PFSK-1 (cell line): ENCODE data around the gene CRY2.

Experiments
- FOXP2 ChIP-seq: optimal IDR thresholded peaks from 2 replicates; pipeline ENCODE3; 2011; ENCODE audit warnings: borderline replicate concordance, control low read depth, inconsistent platforms; ENCODE audit not compliant: insufficient read depth; ENCODE audit errors: extremely low read length, extremely low read depth
- POLR2AphosphoS5 ChIP-seq: IDR thresholded peaks from 2 replicates; pipeline ENCODE4 v1.6.1; 2012; ENCODE audit warnings: low read depth, mild to moderate bottlenecking, control low read depth, low read length, moderate library complexity
- SIN3A ChIP-seq: IDR thresholded peaks from 2 replicates; pipeline ENCODE4 v1.6.1; 2012; ENCODE audit warnings: mild to moderate bottlenecking, low read length, moderate library complexity, borderline replicate concordance; ENCODE audit not compliant: insufficient read depth
- TAF1 ChIP-seq: IDR thresholded peaks from 2 replicates; pipeline ENCODE4 v1.6.1; 2012; ENCODE audit warnings: low read length, control low read depth, borderline replicate concordance; ENCODE audit not compliant: insufficient read depth
- TF ChIP-seq, protein P1 (sequence below), 2 experiments: IDR thresholded peaks; 2 replicates each; pipeline versions ENCODE4 v1.6.1 to v1.8.0; 2011 to 2012; ENCODE audit warnings: low read depth in 2 of 2, low read length in 2 of 2, control low read depth in 1 of 2, inconsistent platforms in 1 of 2, mild to moderate bottlenecking in 1 of 2, moderate library complexity in 1 of 2; ENCODE audit not compliant: insufficient read depth in 1 of 2

The CRY2 gene

DNA sequence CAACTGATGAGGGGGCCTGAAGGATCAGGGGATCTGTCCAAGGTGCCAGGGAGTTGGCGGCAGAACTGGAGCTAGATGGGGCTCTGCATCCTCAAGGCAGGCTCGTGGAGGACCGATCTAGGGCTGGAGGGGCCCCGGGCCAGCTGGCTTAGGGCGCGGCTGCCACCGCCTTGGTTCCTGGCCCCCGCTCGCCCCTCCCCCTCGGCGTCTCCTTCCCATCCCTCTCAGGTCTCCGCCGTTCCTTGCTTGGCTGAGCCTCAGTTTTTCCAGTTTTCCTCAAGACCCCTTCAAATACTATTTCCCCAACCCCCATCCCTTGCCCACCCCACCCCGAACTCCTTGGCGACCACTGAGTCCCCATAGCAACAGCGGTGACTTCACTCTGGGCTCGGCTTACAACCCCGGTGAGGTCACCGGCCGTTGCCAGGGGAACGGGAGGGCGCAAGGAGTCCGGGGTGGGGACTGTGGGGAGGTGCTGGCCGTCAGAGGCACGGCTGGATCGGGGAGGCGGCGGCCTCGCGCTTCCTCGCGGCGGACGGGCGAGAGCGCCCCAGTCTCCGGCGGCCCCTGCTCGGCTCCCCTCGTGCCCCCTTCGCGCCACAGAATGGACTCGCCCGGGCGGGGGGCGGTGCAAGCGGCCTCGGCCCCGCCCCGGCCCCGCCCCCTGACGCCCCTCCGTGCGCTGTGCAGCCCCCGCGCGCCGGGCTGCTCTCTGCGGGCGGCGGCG, 52.3 kb downstream of the CRY2 start:
- TF ChIP-seq FOXP2 (no peak), POLR2AphosphoS5 (no peak), SIN3A (0 out of 2 replicates have a peak, but pooled peaks have one; percentile 55), TAF1 (no peak)
- TF ChIP-seq, protein P1, sequence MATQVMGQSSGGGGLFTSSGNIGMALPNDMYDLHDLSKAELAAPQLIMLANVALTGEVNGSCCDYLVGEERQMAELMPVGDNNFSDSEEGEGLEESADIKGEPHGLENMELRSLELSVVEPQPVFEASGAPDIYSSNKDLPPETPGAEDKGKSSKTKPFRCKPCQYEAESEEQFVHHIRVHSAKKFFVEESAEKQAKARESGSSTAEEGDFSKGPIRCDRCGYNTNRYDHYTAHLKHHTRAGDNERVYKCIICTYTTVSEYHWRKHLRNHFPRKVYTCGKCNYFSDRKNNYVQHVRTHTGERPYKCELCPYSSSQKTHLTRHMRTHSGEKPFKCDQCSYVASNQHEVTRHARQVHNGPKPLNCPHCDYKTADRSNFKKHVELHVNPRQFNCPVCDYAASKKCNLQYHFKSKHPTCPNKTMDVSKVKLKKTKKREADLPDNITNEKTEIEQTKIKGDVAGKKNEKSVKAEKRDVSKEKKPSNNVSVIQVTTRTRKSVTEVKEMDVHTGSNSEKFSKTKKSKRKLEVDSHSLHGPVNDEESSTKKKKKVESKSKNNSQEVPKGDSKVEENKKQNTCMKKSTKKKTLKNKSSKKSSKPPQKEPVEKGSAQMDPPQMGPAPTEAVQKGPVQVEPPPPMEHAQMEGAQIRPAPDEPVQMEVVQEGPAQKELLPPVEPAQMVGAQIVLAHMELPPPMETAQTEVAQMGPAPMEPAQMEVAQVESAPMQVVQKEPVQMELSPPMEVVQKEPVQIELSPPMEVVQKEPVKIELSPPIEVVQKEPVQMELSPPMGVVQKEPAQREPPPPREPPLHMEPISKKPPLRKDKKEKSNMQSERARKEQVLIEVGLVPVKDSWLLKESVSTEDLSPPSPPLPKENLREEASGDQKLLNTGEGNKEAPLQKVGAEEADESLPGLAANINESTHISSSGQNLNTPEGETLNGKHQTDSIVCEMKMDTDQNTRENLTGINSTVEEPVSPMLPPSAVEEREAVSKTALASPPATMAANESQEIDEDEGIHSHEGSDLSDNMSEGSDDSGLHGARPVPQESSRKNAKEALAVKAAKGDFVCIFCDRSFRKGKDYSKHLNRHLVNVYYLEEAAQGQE (IDR thresholded peaks at IDR 0.05; ENCODE audit: insufficient read depth in 1 of 2, low read depth in 2 of 2, low read length in 2 of 2) = peak; percentile 95 to 97

DNA sequence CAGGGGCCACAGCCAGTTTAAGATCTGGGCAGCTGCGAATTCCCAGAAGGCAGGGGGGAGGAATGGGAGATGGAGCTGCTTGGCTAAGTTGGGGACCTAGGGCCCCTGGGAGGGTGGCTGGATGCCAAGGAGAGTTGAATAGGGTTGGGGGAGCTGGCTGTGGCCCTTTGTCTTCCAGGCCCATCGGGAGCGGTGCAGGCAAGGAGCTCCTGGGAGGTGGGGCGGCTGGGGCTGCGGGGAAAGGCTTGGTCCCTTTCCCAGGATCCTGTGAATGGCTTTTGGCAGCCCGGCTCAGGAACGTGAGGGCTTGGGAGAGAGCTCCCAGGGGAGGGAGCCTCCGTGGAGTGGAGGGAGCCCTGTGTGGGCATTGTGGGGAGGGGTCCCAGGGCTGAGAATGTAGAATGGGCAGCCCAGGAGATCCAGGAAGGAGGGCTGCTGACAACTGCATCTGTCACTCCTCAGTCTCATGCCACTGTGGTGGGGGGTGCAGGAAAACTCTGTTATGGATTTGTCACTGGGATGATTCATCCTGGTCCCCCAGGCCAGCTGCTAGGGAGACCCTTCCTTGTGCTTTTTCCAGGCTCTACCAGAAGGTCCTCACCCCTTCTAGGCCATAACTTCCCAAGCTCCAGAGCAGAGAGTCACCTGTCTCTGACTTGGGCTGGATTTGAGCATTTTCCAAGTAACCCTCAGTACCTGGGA, 53.8 kb downstream of the CRY2 start:
- TF ChIP-seq FOXP2 (no peak), TAF1 (no peak)

DNA sequence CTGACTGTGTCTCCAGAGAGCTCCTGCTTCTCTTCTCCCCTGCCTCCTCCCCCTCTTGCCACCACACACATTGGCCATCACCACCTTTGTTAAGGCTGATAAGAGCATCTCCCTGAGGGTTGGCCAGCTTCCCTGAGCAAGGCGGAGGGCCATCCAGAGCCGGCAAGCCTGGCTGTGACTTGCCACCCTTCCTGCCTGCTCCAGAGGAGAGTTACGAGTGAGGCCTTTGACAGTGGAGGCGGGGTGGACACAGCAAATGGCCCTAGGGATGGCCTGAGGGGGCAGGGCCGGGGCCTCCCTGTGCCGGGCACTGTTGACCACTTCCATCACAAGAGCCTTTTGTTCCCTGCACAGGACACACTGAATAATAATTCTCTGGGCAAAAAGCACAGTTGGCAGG, 54.4 kb downstream of the CRY2 start:
- no peak for TF ChIP-seq POLR2AphosphoS5
- TF ChIP-seq, protein P1 (IDR thresholded peaks at IDR 0.05; ENCODE audit: insufficient read depth in 1 of 2, low read depth in 2 of 2, low read length in 2 of 2) = no peak
- TF ChIP-seq TAF1 = no peak
- TF ChIP-seq FOXP2 = no peak

DNA sequence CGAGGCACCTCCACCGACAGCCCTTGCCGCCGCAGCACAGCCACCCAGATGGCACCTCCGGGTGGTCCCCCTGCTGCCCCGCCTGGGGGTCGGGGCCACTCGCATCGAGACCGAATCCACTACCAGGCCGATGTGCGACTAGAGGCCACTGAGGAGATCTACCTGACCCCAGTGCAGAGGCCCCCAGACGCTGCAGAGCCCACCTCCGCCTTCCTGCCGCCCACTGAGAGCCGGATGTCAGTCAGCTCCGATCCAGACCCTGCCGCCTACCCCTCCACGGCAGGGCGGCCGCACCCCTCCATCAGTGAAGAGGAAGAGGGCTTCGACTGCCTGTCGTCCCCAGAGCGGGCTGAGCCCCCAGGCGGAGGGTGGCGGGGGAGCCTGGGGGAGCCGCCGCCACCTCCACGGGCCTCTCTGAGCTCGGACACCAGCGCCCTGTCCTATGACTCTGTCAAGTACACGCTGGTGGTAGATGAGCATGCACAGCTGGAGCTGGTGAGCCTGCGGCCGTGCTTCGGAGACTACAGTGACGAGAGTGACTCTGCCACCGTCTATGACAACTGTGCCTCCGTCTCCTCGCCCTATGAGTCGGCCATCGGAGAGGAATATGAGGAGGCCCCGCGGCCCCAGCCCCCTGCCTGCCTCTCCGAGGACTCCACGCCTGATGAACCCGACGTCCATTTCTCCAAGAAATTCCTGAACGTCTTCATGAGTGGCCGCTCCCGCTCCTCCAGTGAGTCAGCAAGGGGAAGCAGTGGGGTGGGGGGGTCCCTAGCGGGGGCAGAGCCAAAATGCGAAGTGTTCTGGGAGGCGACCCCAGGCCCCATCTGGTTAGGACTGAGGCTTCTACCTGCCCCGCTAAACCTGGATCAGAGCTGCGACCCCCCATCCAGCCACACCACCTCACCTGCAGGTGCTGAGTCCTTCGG, 55.4 kb downstream of the CRY2 start:
- TF ChIP-seq SIN3A (no peak), FOXP2 (no peak), POLR2AphosphoS5 (no peak), TAF1 (no peak)
- TF ChIP-seq, protein P1 (IDR thresholded peaks at IDR 0.05; ENCODE audit: insufficient read depth in 1 of 2, low read depth in 2 of 2, low read length in 2 of 2) = no peak

DNA sequence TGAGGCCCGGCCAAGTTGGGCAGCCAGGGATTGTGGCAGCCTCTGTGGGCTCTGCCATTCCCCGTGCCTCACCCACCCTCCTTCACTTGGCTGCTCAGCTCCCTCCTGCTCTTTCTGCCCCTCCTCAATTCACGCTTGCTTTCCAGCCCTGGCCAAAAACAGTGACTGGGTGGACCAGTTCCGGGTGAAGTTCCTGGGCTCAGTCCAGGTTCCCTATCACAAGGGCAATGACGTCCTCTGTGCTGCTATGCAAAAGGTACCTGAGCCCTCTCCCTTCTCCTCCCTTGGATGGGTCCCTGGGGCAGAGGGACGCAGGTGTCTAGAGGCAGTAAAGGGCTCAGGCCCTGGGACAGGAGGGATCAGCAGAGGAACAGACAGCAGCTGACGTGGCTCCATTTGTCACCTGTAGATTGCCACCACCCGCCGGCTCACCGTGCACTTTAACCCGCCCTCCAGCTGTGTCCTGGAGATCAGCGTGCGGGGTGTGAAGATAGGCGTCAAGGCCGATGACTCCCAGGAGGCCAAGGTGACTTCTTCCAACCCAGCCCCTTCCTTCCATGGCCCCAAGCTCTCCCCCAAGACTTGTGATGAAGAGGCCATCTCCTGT, 57.1 kb downstream of the CRY2 start:
- TF ChIP-seq TAF1 = no peak
- TF ChIP-seq POLR2AphosphoS5 = no peak
- TF ChIP-seq, protein P1 (IDR thresholded peaks at IDR 0.05; ENCODE audit: insufficient read depth in 1 of 2, low read depth in 2 of 2, low read length in 2 of 2) = no peak
- TF ChIP-seq SIN3A = no peak
- TF ChIP-seq FOXP2 = no peak
